Measurements from ENCODE around the gene TEX36.
"Not testable (repeated sequence)": the region's sequence is repeated elsewhere in the genome, so short reads cannot be mapped to it uniquely, and the experiment has no call there.

TEX36 gene

GRCh38 chr10:125683063-125683462 lies at the start of gene TEX36:
Gene TEX36, minus strand, starts transcription at chr10:125683163. Its CDS starts 174 bp downstream, at chr10:125682989.
- no peak for DNase-seq

GRCh38 chr10:125727436-125727835 lies 44.5 kb upstream of the TEX36 start:
- DNase-seq, result no peak

DNA sequence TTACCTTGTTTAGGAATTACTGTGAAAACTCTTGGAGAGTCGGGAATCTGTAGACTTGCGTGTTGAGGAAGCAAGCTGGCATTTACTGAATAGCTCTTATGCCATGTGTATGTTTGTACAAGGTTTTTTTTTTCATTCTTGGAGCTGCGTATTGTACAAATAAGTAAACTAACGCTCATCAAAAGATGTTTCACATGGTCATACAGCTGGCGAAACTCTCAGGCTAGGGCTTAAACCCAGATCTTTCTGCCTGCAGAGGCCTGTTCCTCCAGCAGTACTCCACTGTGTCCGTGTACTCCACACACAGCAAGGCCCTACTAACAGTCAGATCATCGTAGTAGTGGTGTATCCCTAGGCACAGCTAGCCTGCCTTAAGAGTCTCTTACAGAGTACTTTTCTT lies 44.0 kb upstream of the TEX36 start:
- no peak for DNase-seq

GRCh38 chr10:125722811-125723210 lies 39.8 kb upstream of the TEX36 start:
- DNase-seq, result no peak

GRCh38 chr10:125721035-125721434 lies 38.1 kb upstream of the TEX36 start:
- no peak for DNase-seq

DNA sequence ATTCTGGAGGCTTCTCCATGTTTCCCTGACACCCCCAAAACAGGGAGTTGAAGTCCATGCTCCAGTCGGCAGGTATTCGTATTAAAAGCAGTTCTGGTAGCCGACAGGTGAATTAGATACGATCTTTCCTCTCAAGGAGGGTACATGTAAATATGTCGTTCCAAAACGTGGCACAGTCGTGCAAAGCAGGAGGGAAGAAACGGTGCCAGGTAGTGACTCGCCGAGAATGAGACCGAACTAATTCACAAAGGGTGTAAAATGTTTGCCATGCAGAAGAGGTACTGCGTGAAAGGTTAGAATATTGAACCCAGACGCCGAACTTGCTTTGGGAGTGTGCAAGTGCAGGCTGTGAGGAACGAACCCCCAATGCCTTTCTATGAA lies 37.0 kb upstream of the TEX36 start:
- no peak for DNase-seq

- DNase-seq, result peak; percentile 77 to 94
Measured at GRCh38 chr10:125719173-125720001, 36.4 kb upstream of the TEX36 start, which contains the start of gene EDRF1. Gene EDRF1, plus strand, starts transcription at chr10:125719709. Its CDS starts 99 bp downstream, at chr10:125719808.

GRCh38 chr10:125714728-125715127 lies 31.8 kb upstream of the TEX36 start:
- DNase-seq, result not testable (repeated sequence)

GRCh38 chr10:125711110-125711750 lies 28.3 kb upstream of the TEX36 start:
- no peak for DNase-seq

GRCh38 chr10:125709553-125710474 lies 26.9 kb upstream of the TEX36 start:
- DNase-seq, result no peak

- no peak for DNase-seq
Measured at GRCh38 chr10:125708971-125709503, 26.1 kb upstream of the TEX36 start.

- no peak for DNase-seq
Measured at GRCh38 chr10:125707541-125708468, 24.8 kb upstream of the TEX36 start.

DNA sequence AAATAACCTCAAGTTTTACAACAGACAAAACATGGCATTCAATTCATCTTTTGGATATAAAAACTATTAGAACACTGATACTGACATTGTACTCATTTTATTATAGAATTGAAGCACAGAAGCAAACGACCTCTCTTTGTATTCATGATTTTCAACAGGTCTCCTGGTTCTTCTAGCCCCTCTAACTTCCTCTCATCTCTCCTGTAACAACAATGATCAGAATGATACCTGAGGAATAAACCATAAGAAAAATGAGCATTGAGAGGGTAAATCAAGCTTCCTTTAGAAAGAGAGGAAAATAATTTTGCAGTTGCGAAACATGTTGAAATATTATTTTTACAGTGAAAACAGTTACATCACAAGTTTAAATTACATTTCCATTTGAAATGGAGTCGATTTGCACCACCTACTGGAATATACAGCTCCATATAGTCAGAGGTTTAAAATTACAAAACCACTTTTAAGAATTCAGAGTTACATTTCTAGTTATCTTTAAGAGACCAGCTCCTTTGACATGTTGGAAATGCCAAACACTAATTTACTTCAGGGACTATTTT lies 17.5 kb upstream of the TEX36 start:
- DNase-seq, result peak in 1 of 2 experiments; percentile 7

- DNase-seq, result no peak
Measured at GRCh38 chr10:125699562-125700143, 16.7 kb upstream of the TEX36 start.

DNA sequence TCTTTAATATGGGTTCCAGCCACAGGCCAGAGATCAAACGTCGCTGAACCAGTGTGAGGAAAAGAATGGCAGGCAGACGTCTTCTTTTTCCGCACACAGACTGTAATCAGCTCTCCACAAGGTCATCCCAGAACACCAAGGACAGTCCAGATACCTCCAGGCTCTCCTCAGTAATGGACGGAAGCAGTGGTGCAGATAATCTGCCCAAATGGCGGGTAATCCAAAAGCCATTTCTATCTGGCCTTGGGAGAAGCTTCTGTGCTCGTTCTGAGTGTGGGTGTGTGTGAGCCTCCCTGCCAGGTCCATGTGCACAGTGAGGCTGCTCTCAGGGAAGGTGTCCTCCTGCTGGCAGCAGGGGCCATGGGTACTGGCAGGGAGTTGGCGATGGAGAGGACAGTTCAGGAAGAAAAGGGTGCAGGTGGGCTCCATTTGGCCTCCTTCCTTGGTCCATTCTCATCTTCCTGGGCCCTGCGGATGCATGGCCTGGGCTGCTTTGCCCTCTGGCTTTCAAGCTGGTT lies 15.6 kb upstream of the TEX36 start:
- no peak for DNase-seq

DNA sequence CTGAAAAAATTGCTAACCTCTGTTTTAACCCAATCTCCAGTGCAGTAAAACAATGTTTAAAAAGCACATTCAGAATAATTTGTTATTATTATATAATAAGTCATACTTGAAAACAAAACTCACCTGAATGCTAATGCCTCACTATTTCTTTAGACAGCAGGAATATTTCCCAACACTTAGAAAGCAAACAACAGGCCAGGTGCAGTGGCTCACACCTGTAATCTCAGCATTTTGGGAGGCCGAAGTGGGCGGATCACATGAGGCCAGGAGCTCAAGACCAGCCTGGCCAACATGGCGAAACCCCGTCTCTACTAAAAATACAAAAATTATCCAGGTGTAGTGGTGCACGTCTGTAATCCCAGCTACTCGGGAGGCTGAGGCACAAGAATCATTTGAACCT lies 13.9 kb upstream of the TEX36 start:
- DNase-seq, result not testable (repeated sequence)

GRCh38 chr10:125694883-125695282 lies 11.9 kb upstream of the TEX36 start:
- DNase-seq, result no peak

DNA sequence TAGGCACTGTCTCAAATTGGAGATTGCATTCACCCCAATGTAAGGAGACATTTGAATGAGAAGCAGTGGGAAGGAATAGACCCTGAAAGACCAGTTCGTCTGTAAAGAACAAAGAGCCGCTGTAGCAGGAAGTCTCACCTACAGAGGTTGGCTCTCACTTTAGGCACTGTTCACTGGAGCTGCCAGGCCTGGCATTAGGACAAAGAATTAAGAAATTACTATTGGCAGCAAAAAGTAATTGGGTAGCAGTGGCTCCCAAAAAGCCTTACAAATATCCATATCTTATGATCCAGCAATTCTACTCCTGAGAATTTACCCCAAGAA lies 10.5 kb upstream of the TEX36 start:
- no peak for DNase-seq

DNA sequence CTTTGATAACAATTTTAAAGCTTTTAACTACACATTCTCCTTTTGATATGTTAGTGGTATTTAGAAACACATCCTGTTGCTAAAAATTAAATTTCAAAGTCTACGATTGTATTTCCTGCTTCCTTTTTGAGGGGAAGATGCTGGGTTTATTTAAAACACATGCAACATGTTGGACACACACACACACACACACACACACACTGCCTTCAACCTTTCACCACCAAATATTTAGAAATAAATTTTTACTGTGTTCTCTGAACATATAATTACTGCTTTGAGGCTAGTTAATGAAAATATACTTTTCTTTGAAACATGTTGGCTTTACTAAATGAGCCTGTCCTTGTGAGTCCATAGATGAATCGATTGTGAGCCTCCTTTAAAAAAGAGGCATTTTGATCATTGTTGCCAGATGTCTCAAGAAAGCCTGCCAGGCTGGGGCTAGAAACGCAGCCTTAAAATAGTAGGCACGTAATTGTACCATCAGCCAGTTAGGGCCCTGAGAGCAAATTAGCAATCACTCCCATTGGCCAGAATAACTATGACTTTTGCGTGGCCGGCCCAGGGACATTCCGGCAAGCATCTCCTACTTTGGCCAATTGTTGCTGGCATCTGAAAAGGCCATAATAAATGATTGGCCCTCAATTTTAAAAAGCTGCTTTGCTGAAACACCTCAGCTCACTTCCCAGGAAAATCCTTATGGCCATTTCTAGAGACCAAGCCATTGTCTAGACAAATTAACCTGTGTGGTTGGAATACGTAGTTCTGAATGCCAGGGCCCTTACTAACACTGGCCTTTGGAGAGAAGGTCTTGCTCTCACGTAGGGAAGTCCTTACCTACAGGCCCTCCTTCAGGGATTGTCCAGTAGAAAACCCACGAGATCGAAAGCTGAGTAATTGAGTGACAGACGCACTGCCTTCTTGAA lies 9.9 kb upstream of the TEX36 start:
- no peak for DNase-seq

- no peak for DNase-seq
Measured at GRCh38 chr10:125692196-125692595, 9.2 kb upstream of the TEX36 start.

All from SW 1271 (cell line).